Smooth muscle cell (in vitro differentiated cells): ENCODE results near the gene MYOM3. TPM values are rescaled to one million over a fixed set of nuclear protein-coding genes. Genes with fewer than 3 reads are reported as not detected.

Experiments
- DNase-seq: peaks from one replicate; lab custom pipeline; 2025; ENCODE audit not compliant: unreplicated experiment; lab: John Stamatoyannopoulos, UW
- H2AFZ ChIP-seq: fragments of 200-600 bp; sonication (generic); 2 replicates; pipeline ENCODE4 v1.6.0; 2016; ENCODE audit warnings: antibody characterized with exemption, low read depth, mild to moderate bottlenecking
- H3F3A ChIP-seq: fragments of 200-600 bp; sonication (generic); 2 replicates; pipeline ENCODE4 v1.6.0; 2017; ENCODE audit warnings: antibody characterized with exemption, low read depth
- H3K27ac ChIP-seq: fragments of 200-600 bp; sonication (generic); 2 replicates; pipeline ENCODE4 v1.5.1; 2016; ENCODE audit warnings: low read depth, mild to moderate bottlenecking
- H3K27me3 ChIP-seq: fragments of 200-600 bp; sonication (generic); 2 replicates; pipeline ENCODE4 v1.6.1; 2016; ENCODE audit warnings: low read depth, mild to moderate bottlenecking
- H3K36me3 ChIP-seq: fragments of 200-600 bp; sonication (generic); 2 replicates; pipeline ENCODE4 v1.5.1; 2016; ENCODE audit warnings: low read depth
- H3K4me1 ChIP-seq: fragments of 200-600 bp; sonication (generic); 2 replicates; pipeline ENCODE4 v1.5.1; 2016; ENCODE audit warnings: low read depth
- H3K4me2 ChIP-seq: fragments of 200-600 bp; sonication (generic); 2 replicates; pipeline ENCODE4 v1.6.0; 2016; ENCODE audit warnings: mild to moderate bottlenecking
- H3K4me3 ChIP-seq: fragments of 200-600 bp; sonication (generic); 2 replicates; pipeline ENCODE4 v1.5.1; 2016; ENCODE audit warnings: mild to moderate bottlenecking
- H3K79me2 ChIP-seq: fragments of 200-600 bp; sonication (generic); 2 replicates; pipeline ENCODE4 v1.6.0; 2016; ENCODE audit warnings: low read depth, mild to moderate bottlenecking
- H3K9ac ChIP-seq: fragments of 200-600 bp; sonication (generic); 2 replicates; pipeline ENCODE4 v1.6.0; 2016; ENCODE audit warnings: low read depth
- H3K9me3 ChIP-seq: fragments of 200-600 bp; sonication (generic); replicated peaks from 2 replicates; pipeline ENCODE4 v1.5.1; 2016; ENCODE audit warnings: low read depth
- H4K20me1 ChIP-seq: fragments of 200-600 bp; sonication (generic); 2 replicates; pipeline ENCODE4 v1.6.0; 2016; ENCODE audit warnings: low read depth
- WGBS: methylation state at CpG from one replicate; pipeline ENCODE4 v1.1.7; 2016; ENCODE audit warnings: low lambda C conversion rate; 5-methylcytosine and 5-hydroxymethylcytosine counted together
- polyA plus RNA-seq: library from polyadenylated mRNA; unstranded; fragments of >200 nt; fragmentation: Nextera tagmentation; extraction: Ambion mirVana; gene quantifications from 2 replicates; pipeline ENCODE4 v1.2.1, GENCODE V29; 2016
- total RNA-seq: library from RNA; depleted of rRNA; stranded (reverse); fragments of >200 nt; gene quantifications from 2 replicates; pipeline ENCODE4 v1.2.3, GENCODE V29; 2014
- TF ChIP-seq, protein P1 (sequence below): fragments of 200-600 bp; sonication (generic); IDR thresholded peaks from 2 replicates; pipeline ENCODE4 v1.5.1; 2017; ENCODE audit warnings: borderline replicate concordance, mild to moderate bottlenecking, antibody characterized with exemption; ENCODE audit not compliant: insufficient read depth, poor library complexity, severe bottlenecking

The MYOM3 gene
- total and polyA plus RNA-seq, 2 experiments from 2014 or later = 0.18 to 0.26 TPM

DNA sequence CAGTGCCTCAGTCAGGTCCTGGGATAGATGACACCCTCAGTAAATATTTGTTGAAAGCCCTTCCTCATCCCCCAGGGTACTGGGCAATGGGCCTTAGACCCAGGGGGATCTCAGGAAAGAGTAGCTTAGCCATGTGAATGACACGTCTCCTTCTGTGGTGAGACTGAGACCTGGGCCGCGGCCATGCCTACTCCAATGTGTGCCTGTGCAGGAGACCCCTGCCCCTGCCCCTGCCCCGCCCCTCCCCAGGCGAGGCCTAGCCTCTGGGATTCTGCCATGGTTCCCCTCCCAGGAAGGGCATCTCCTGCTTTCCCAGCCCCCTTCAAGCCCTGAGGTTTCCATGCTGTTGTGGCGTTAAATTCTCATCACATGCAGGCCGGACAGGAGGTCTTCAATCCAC lies 7.1 kb downstream of the MYOM3 start:
- no peaks in the 10 kb centered on the region for H4K20me1 ChIP-seq
- TF ChIP-seq, protein P1, sequence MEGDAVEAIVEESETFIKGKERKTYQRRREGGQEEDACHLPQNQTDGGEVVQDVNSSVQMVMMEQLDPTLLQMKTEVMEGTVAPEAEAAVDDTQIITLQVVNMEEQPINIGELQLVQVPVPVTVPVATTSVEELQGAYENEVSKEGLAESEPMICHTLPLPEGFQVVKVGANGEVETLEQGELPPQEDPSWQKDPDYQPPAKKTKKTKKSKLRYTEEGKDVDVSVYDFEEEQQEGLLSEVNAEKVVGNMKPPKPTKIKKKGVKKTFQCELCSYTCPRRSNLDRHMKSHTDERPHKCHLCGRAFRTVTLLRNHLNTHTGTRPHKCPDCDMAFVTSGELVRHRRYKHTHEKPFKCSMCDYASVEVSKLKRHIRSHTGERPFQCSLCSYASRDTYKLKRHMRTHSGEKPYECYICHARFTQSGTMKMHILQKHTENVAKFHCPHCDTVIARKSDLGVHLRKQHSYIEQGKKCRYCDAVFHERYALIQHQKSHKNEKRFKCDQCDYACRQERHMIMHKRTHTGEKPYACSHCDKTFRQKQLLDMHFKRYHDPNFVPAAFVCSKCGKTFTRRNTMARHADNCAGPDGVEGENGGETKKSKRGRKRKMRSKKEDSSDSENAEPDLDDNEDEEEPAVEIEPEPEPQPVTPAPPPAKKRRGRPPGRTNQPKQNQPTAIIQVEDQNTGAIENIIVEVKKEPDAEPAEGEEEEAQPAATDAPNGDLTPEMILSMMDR = no peak
- H3K79me2 ChIP-seq = no peaks in the 10 kb centered on the region
- DNase-seq = no peak
- no peaks in the 10 kb centered on the region for H3K36me3 ChIP-seq
- H3K4me2 ChIP-seq = no peak overlapping the region
- peaks cover 14% of the 10 kb centered on the region for H3K4me1 ChIP-seq
- no peak overlapping the region for H3K4me3 ChIP-seq
- 95% methylated on average over 7 of the region's 7 CpGs for WGBS
- H3K9ac ChIP-seq = no peak overlapping the region
- H2AFZ ChIP-seq = no peak overlapping the region
- no peak overlapping the region for H3K27ac ChIP-seq
- H3K27me3 ChIP-seq = no peaks in the 10 kb centered on the region
- H3F3A ChIP-seq = no peaks in the 10 kb centered on the region
- H3K9me3 ChIP-seq = no peaks in the 10 kb centered on the region

DNA sequence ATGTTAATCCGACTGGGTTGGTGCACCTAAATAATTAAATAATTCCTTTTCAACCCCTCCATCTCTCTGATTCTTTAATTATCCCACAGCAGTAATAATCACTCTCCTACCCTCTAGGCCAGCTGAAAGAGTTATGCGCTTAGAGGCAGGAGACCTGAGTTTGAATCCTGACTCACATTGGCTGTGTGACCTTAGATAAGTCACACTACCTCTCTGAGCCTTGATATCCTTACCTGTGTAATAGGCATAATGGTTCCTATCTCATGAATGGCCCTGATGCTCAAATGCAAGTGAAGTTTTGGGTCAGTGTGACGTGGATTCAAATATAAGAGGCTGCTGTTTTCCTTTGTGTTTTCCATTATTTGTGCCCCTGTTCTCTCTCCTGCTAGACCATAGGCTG lies 8.1 kb downstream of the MYOM3 start:
- peaks cover 14% of the 10 kb centered on the region for H3K4me1 ChIP-seq
- no peak overlapping the region for H3K4me2 ChIP-seq
- H2AFZ ChIP-seq = no peak overlapping the region
- H3K36me3 ChIP-seq = no peaks in the 10 kb centered on the region
- no peaks in the 10 kb centered on the region for H3K79me2 ChIP-seq
- H3K27me3 ChIP-seq = no peaks in the 10 kb centered on the region
- DNase-seq = no peak
- TF ChIP-seq, protein P1 = no peak
- 95% methylated on average over 3 of the region's 3 CpGs for WGBS
- no peaks in the 10 kb centered on the region for H3F3A ChIP-seq
- no peaks in the 10 kb centered on the region for H4K20me1 ChIP-seq
- no peak overlapping the region for H3K4me3 ChIP-seq
- no peak overlapping the region for H3K27ac ChIP-seq
- no peaks in the 10 kb centered on the region for H3K9me3 ChIP-seq
- no peak overlapping the region for H3K9ac ChIP-seq

DNA sequence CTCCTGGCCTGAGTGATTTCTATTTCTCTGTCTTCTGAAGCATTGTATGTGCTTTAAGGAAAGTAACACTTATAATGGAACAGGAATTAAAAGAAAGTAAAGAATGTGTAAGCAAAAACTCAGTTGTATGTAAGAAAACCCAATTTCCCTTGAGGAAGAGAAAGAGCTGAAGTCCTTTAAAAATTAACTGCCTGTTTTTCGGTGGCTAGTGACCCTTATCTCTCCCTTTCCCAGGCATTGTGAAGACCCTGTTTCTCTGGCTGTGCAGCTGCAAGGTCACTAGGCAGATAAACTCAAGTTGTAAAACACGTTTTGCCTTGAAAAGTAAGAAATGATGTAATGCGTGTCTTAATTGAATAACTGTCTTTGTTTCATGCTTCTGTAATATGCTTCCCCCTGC lies 8.5 kb downstream of the MYOM3 start:
- no peak overlapping the region for H3K4me3 ChIP-seq
- no peaks in the 10 kb centered on the region for H3K9me3 ChIP-seq
- TF ChIP-seq, protein P1 = no peak
- H3F3A ChIP-seq = no peaks in the 10 kb centered on the region
- no peaks in the 10 kb centered on the region for H3K79me2 ChIP-seq
- DNase-seq = no peak
- H4K20me1 ChIP-seq = no peaks in the 10 kb centered on the region
- peaks cover 11% of the 10 kb centered on the region for H3K4me1 ChIP-seq
- H3K27ac ChIP-seq = no peak overlapping the region
- H3K4me2 ChIP-seq = no peak overlapping the region
- H3K9ac ChIP-seq = no peak overlapping the region
- H2AFZ ChIP-seq = no peak overlapping the region
- H3K36me3 ChIP-seq = no peaks in the 10 kb centered on the region
- H3K27me3 ChIP-seq = no peaks in the 10 kb centered on the region
- WGBS = 34% methylated on average over 3 of the region's 3 CpGs

DNA sequence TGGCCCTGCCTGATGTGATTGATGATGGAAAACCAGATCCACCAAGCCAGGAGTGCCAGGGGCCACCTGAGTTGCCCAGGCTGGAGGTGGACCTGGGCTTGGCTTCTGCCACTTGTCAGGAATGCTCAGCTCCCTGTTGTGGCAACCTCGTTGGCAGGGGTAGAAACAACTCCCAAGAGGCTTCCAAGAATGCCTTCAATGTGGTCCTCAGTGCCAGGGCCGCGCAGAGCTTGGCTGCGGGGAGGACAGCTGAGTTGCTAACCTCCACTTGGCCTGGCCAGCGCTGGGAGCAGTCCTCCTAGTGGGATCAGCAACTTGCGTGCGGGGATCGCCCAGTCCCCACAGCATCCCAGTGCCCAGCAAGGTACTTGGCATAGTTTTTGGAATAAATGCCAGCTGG lies 9.0 kb downstream of the MYOM3 start:
- Histone ChIP-seq H3K4me1 (peaks cover 6% of the 10 kb centered on the region), H3K27ac (no peak overlapping the region), H3K4me3 (no peak overlapping the region), H3K9ac (no peak overlapping the region), H3K4me2 (no peak overlapping the region), H3F3A (no peaks in the 10 kb centered on the region), H3K27me3 (no peaks in the 10 kb centered on the region), H2AFZ (no peak overlapping the region), H3K79me2 (no peaks in the 10 kb centered on the region), H4K20me1 (no peaks in the 10 kb centered on the region), H3K36me3 (no peaks in the 10 kb centered on the region), H3K9me3 (no peaks in the 10 kb centered on the region)
- TF ChIP-seq, protein P1 = no peak
- 90% methylated on average over 8 of the region's 8 CpGs for WGBS
- no peak for DNase-seq
